HepG2 (cell line): ENCODE data around the gene PLOD3. TPM values are rescaled to one million over a fixed set of nuclear protein-coding genes. Genes with fewer than 3 reads are reported as not detected.

Experiments
- GATAD2A ChIP-seq: IDR thresholded peaks from 2 replicates; pipeline ENCODE4 v1.6.1; 2016
- KDM3A ChIP-seq: IDR thresholded peaks from 2 replicates; pipeline ENCODE4 v1.6.1; 2018; ENCODE audit warnings: low read depth, missing compliant biosample characterization
- KLF9 ChIP-seq: IDR thresholded peaks from 2 replicates; pipeline ENCODE4 v1.6.1; 2016; ENCODE audit warnings: low read depth
- NFE2L1 ChIP-seq: sonication (generic); formaldehyde crosslinking; IDR thresholded peaks from 2 replicates; pipeline ENCODE4 v1.4.0; 2020; ENCODE audit warnings: missing genetic modification reagents, mild to moderate bottlenecking, borderline replicate concordance
- SIX4 ChIP-seq: sonication (generic); formaldehyde crosslinking; IDR thresholded peaks from 2 replicates; pipeline ENCODE4 v1.4.0; 2020; ENCODE audit warnings: missing genetic modification reagents
- TCF7L2 ChIP-seq: IDR thresholded peaks from 2 replicates; pipeline ENCODE4 v1.6.1; 2011; ENCODE audit warnings: mild to moderate bottlenecking, low read depth, low read length, moderate library complexity
- USF2 ChIP-seq, 2 experiments: sonication (generic) in 1 of 2; formaldehyde crosslinking in 1 of 2; IDR thresholded peaks; 2 replicates each; pipeline versions ENCODE4 v1.5.1 to v1.6.1; 2011 to 2020; ENCODE audit warnings: borderline replicate concordance in 1 of 2, low read depth in 1 of 2, low read length in 1 of 2, mild to moderate bottlenecking in 1 of 2, missing genetic modification reagents in 1 of 2, moderate library complexity in 1 of 2
- ZMAT3 ChIP-seq: sonication (generic); formaldehyde crosslinking; conservative IDR thresholded peaks from 2 replicates; pipeline ENCODE4 v1.7.0; 2021; ENCODE audit warnings: missing genetic modification reagents
- ZMYM4 ChIP-seq: sonication (generic); formaldehyde crosslinking; IDR thresholded peaks from 2 replicates; pipeline ENCODE4 v1.8.1; 2023; ENCODE audit warnings: mild to moderate bottlenecking, missing genetic modification reagents
- ZNF30 ChIP-seq: sonication (generic); formaldehyde crosslinking; IDR thresholded peaks from 2 replicates; pipeline ENCODE4 v1.5.0; 2020; ENCODE audit warnings: mild to moderate bottlenecking, missing genetic modification reagents
- ZNF496 ChIP-seq: sonication (generic); formaldehyde crosslinking; IDR thresholded peaks from 2 replicates; pipeline ENCODE4 v1.8.1; 2023; ENCODE audit warnings: mild to moderate bottlenecking, moderate library complexity, missing genetic modification reagents; ENCODE audit not compliant: insufficient replicate concordance
- ZNF570 ChIP-seq: sonication (generic); formaldehyde crosslinking; IDR thresholded peaks from 2 replicates; pipeline ENCODE4 v1.4.0; 2020; ENCODE audit warnings: mild to moderate bottlenecking, missing genetic modification reagents, borderline replicate concordance
- ZNF572 ChIP-seq: sonication (generic); formaldehyde crosslinking; IDR thresholded peaks from 2 replicates; pipeline ENCODE4 v1.5.1; 2020; ENCODE audit warnings: mild to moderate bottlenecking, missing genetic modification reagents
- ZNF660 ChIP-seq: sonication (generic); formaldehyde crosslinking; IDR thresholded peaks from 2 replicates; pipeline ENCODE4 v1.5.1; 2020; ENCODE audit warnings: mild to moderate bottlenecking, low read depth, missing genetic modification reagents, borderline replicate concordance
- polyA plus RNA-seq, 8 experiments: library from polyadenylated mRNA; depleted of rRNA in 3 of 8; stranded (reverse) in 7 of 8; unstranded in 1 of 8; fragments of >200 nt; fragmentation: Illumina TruSeq in 4 of 8; extraction: Trizol in 4 of 8; gene quantifications; 2 replicates each; pipeline versions ENCODE4 v1.2.1 to v1.2.3, GENCODE V29; 2011 to 2016; ENCODE audit warnings: low read depth in 4 of 8, missing spikeins in 1 of 8, mixed read lengths in 1 of 8; ENCODE audit not compliant: insufficient read depth in 1 of 8
- total RNA-seq, 5 experiments: library from RNA; depleted of rRNA; stranded (reverse); fragments of >200 nt; fragmentation: Illumina TruSeq; extraction: Trizol; gene quantifications; 2 replicates each; pipeline ENCODE4 v1.2.3, GENCODE V29; 2016; ENCODE audit warnings: low read depth in 1 of 5
- TF ChIP-seq, protein P1 (sequence below): sonication (generic); formaldehyde crosslinking; IDR thresholded peaks from 2 replicates; pipeline ENCODE4 v1.4.0; 2020; ENCODE audit warnings: mild to moderate bottlenecking, missing genetic modification reagents, borderline replicate concordance
- TF ChIP-seq, protein P2 (sequence below): sonication (generic); formaldehyde crosslinking; conservative IDR thresholded peaks from 2 replicates; pipeline ENCODE4 v1.4.0; 2020; ENCODE audit warnings: mild to moderate bottlenecking, missing genetic modification reagents, moderate library complexity

The PLOD3 gene
- total and polyA plus RNA-seq, 2 of the 13 experiments (the other 11 are each of a cell fraction or from before 2014, with no cell fraction given), result 65.8 to 67.4 TPM

DNA sequence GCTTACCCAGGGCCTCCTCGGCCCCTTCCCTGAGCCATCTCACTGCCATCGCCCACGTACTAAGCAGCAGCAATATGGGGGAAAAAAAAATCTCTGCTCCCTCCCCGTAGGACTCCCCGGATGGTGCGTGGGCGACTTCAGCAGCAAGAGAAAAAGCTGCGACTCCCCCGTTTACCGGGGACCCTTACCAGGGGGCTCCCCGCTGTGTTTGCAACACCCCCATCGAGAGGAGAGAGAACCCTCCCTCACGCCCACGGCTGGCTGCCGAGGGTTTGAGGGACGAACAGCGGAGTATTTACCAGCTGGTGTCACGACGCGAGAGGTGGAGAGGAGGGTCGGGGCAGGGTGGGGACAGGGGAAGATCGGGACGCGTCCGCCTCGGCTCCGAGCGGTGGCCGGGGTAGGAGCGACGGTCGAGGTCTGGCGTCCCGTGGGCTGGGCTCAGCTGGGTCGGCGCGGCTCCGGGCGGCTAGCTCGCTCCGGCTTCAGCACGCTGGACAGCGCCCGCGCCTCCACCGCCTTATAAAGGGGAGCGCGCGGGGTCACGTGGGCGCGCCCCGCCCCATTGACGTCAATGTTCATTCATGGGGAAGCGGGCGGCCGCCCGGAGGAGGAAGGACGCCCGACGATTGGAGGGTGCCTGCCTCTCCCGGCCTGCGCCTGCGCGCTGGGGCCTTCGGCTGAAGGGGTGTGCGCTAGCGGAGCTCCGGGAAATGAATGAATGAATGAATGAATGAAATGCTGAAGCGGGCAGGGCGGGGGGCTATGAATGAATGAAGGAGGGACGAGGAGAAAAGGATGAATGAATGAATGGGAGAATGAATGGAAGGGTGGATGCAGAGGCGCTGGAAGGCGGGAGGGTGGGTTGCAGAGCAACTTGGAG is 52.1 kb downstream of the PLOD3 start, which contains the start of gene VGF (continued):
- TF ChIP-seq, protein P1, sequence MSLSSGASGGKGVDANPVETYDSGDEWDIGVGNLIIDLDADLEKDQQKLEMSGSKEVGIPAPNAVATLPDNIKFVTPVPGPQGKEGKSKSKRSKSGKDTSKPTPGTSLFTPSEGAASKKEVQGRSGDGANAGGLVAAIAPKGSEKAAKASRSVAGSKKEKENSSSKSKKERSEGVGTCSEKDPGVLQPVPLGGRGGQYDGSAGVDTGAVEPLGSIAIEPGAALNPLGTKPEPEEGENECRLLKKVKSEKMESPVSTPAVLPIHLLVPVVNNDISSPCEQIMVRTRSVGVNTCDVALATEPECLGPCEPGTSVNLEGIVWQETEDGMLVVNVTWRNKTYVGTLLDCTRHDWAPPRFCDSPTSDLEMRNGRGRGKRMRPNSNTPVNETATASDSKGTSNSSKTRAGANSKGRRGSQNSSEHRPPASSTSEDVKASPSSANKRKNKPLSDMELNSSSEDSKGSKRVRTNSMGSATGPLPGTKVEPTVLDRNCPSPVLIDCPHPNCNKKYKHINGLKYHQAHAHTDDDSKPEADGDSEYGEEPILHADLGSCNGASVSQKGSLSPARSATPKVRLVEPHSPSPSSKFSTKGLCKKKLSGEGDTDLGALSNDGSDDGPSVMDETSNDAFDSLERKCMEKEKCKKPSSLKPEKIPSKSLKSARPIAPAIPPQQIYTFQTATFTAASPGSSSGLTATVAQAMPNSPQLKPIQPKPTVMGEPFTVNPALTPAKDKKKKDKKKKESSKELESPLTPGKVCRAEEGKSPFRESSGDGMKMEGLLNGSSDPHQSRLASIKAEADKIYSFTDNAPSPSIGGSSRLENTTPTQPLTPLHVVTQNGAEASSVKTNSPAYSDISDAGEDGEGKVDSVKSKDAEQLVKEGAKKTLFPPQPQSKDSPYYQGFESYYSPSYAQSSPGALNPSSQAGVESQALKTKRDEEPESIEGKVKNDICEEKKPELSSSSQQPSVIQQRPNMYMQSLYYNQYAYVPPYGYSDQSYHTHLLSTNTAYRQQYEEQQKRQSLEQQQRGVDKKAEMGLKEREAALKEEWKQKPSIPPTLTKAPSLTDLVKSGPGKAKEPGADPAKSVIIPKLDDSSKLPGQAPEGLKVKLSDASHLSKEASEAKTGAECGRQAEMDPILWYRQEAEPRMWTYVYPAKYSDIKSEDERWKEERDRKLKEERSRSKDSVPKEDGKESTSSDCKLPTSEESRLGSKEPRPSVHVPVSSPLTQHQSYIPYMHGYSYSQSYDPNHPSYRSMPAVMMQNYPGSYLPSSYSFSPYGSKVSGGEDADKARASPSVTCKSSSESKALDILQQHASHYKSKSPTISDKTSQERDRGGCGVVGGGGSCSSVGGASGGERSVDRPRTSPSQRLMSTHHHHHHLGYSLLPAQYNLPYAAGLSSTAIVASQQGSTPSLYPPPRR (CRISPR knock-in tag), result peak; percentile 71; the same call in 1 of the 2 replicates
- TF ChIP-seq ZNF660 (peak; percentile 90; the same call in 1 of the 2 replicates), ZNF496 (no peak), ZMYM4 (CRISPR knock-in tag) (peak; percentile 95), GATAD2A (CRISPR knock-in tag) (peak; percentile 71), KDM3A (CRISPR knock-in tag) (peak; percentile 92; the same call in 1 of the 2 replicates), USF2 (IDR thresholded peaks at IDR 0.05; ENCODE audit: low read depth, low read length) (peak; percentile 87), USF2 (CRISPR knock-in tag; IDR thresholded peaks at IDR 0.05; ENCODE audit: borderline replicate concordance) (peak; percentile 97), ZNF30 (peak; percentile 93), NFE2L1 (CRISPR knock-in tag) (no peak; the same call in 1 of the 2 replicates), ZNF572 (CRISPR knock-in tag) (no peak), SIX4 (CRISPR knock-in tag) (peak; percentile 87), KLF9 (CRISPR knock-in tag) (peak; percentile 89; the same call in 1 of the 2 replicates), TCF7L2 (no peak), ZNF570 (CRISPR knock-in tag) (no peak), ZMAT3 (CRISPR knock-in tag) (peak; percentile 99)
- TF ChIP-seq, protein P2, sequence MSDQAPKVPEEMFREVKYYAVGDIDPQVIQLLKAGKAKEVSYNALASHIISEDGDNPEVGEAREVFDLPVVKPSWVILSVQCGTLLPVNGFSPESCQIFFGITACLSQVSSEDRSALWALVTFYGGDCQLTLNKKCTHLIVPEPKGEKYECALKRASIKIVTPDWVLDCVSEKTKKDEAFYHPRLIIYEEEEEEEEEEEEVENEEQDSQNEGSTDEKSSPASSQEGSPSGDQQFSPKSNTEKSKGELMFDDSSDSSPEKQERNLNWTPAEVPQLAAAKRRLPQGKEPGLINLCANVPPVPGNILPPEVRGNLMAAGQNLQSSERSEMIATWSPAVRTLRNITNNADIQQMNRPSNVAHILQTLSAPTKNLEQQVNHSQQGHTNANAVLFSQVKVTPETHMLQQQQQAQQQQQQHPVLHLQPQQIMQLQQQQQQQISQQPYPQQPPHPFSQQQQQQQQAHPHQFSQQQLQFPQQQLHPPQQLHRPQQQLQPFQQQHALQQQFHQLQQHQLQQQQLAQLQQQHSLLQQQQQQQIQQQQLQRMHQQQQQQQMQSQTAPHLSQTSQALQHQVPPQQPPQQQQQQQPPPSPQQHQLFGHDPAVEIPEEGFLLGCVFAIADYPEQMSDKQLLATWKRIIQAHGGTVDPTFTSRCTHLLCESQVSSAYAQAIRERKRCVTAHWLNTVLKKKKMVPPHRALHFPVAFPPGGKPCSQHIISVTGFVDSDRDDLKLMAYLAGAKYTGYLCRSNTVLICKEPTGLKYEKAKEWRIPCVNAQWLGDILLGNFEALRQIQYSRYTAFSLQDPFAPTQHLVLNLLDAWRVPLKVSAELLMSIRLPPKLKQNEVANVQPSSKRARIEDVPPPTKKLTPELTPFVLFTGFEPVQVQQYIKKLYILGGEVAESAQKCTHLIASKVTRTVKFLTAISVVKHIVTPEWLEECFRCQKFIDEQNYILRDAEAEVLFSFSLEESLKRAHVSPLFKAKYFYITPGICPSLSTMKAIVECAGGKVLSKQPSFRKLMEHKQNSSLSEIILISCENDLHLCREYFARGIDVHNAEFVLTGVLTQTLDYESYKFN (CRISPR knock-in tag), result no peak; the same call in 1 of the 2 replicates
